Neural progenitor cell (in vitro differentiated cells): ENCODE measurements around the gene NKD1.

Experiments used
- EZH2 ChIP-seq: fragments of 200-600 bp; sonication (generic); IDR thresholded peaks from 2 replicates; pipeline ENCODE4 v1.6.1; 2017; ENCODE audit warnings: antibody characterized with exemption, mild to moderate bottlenecking, moderate library complexity
- EZH2phosphoT487 ChIP-seq: fragments of 200-600 bp; sonication (generic); IDR thresholded peaks from 2 replicates; pipeline ENCODE4 v1.6.1; 2017; ENCODE audit warnings: antibody characterized with exemption
- TF ChIP-seq, protein P1 (sequence below): fragments of 200-600 bp; sonication (generic); IDR thresholded peaks from 2 replicates; pipeline ENCODE4 v1.5.1; 2017; ENCODE audit warnings: antibody characterized with exemption, mild to moderate bottlenecking

DNA sequence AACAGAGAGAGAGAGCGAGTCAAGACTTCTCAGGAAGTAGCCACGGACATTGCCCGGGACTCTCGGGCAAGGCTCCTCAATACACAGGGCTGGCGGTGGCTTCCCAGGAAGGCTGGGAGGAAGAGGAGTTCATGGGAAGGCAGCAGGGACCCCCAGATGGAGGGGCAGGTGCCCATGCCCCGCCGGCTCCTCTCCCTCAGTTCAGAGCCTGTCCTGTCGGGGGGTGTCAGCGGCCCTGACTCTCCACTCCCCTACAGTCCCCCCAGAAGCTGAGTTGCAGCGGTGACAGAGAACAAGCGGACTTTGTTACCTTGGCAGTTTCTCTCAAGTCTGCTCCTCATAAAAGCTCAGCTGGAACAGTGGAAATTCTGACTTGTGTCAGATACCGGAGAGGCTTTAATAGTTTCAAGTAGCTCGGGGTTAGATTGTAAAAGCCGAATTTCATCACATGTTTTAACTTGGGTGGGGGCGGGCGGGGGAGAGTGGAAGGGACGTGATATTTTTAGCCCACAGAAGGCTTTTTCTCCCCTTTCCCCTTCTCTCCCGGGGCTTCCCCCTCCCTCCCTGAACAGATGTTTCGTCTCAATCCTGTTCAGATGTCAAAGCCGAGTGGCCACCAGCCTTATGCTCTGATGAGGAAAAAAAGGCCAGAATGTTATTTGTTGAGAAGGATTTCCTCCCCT is 65.2 kb downstream of the NKD1 start:
- TF ChIP-seq, protein P1, sequence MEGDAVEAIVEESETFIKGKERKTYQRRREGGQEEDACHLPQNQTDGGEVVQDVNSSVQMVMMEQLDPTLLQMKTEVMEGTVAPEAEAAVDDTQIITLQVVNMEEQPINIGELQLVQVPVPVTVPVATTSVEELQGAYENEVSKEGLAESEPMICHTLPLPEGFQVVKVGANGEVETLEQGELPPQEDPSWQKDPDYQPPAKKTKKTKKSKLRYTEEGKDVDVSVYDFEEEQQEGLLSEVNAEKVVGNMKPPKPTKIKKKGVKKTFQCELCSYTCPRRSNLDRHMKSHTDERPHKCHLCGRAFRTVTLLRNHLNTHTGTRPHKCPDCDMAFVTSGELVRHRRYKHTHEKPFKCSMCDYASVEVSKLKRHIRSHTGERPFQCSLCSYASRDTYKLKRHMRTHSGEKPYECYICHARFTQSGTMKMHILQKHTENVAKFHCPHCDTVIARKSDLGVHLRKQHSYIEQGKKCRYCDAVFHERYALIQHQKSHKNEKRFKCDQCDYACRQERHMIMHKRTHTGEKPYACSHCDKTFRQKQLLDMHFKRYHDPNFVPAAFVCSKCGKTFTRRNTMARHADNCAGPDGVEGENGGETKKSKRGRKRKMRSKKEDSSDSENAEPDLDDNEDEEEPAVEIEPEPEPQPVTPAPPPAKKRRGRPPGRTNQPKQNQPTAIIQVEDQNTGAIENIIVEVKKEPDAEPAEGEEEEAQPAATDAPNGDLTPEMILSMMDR, result no peak
- TF ChIP-seq EZH2phosphoT487 (no peak), EZH2 (no peak)
